ENCODE data around the gene ZNF274.

GRCh38 chr19:58213075-58213369, 30.2 kb downstream of the ZNF274 start:
- TF ChIP-seq CTCF (conservative IDR thresholded peaks at IDR 0.05; ENCODE audit: low read length) = no peak
- TF ChIP-seq EZH2phosphoT487 (IDR thresholded peaks at IDR 0.05; ENCODE audit: borderline replicate concordance, low read depth, low read length) = no peak

All from OCI-LY7 (cell line).